Kidney (tissue), 14 donors: Measurements from ENCODE around the gene TCF7L1. TPM values are rescaled to one million over a fixed set of nuclear protein-coding genes. Genes with fewer than 3 reads are reported as not detected.

ENCODE experiments used
- DNase-seq, 5 donors: peaks; one replicate each; pipeline ENCODE4 v3.0.0-alpha.2; 2013 to 2020
- FAIRE-seq: peaks from 2 replicates; lab custom pipeline; 2012; peaks lifted over from hg19 to GRCh38; lab: Jason Lieb, UNC
- H3K27ac ChIP-seq, 2 donors: one replicate each; pipeline ENCODE4 v1.7.0; 2013; ENCODE audit warnings: low read depth in 2 of 2, low read length in 2 of 2, inconsistent platforms in 1 of 2
- H3K27me3 ChIP-seq: one replicate; pipeline ENCODE4 v1.7.1; 2013; ENCODE audit warnings: low read length, inconsistent platforms; ENCODE audit not compliant: control insufficient read depth, insufficient read depth
- H3K36me3 ChIP-seq, 3 donors: one replicate each; pipeline versions ENCODE4 v1.7.0 to v1.7.1; 2013; ENCODE audit warnings: low read length in 3 of 3, control low read depth in 1 of 3, inconsistent platforms in 1 of 3; ENCODE audit not compliant: insufficient read depth in 3 of 3, control insufficient read depth in 2 of 3
- H3K4me1 ChIP-seq, 3 donors: one replicate each; pipeline versions ENCODE4 v1.7.0 to v1.7.1; 2013; ENCODE audit warnings: low read length in 3 of 3, inconsistent platforms in 1 of 3, low read depth in 1 of 3; ENCODE audit not compliant: control insufficient read depth in 2 of 3, insufficient read depth in 2 of 3
- H3K4me3 ChIP-seq, 3 donors: one replicate each; pipeline versions ENCODE4 v1.7.0 to v1.8.1; 2013; ENCODE audit warnings: low read length in 3 of 3, control low read depth in 1 of 3, inconsistent platforms in 1 of 3
- H3K9ac ChIP-seq, 3 donors: one replicate each; pipeline versions ENCODE4 v1.7.0 to v1.7.1; 2013; ENCODE audit warnings: low read length in 3 of 3, control low read depth in 1 of 3, inconsistent platforms in 1 of 3
- H3K9me3 ChIP-seq, 3 donors: one replicate each; pipeline versions ENCODE4 v1.7.0 to v1.7.1; 2013; ENCODE audit warnings: low read length in 3 of 3, control low read depth in 1 of 3, inconsistent platforms in 1 of 3; ENCODE audit not compliant: control insufficient read depth in 2 of 3, insufficient read depth in 1 of 3
- intact Hi-C: fragments of 100-400 bp; cut with DNase I; formaldehyde crosslinking; loops from one replicate; pipeline ENCODE4 v1.11.1; 2022
- polyA plus RNA-seq: library from polyadenylated mRNA; stranded (reverse); fragments of 350-450 nt; fragmentation: Illumina TruSeq; extraction: RNeasy Lipid Tissue Mini Kit (QIAGEN cat#74804); gene quantifications from one replicate; pipeline ENCODE4 v1.2.3, GENCODE V29; 2014; ENCODE audit warnings: low read depth, low replicate concordance; ENCODE audit not compliant: insufficient read depth
- total RNA-seq: library from RNA; stranded (reverse); fragmentation: NEBNext Ultra II Directional; extraction: Animal tissue kit (Norgen Biotek cat#: 25700); gene quantifications from one replicate; pipeline ENCODE4 v1.2.1, GENCODE V29; 2021
- TF ChIP-seq, protein P1 (sequence below): IDR thresholded peaks from 3 replicates; pipeline ENCODE4 v1.5.1; 2012; ENCODE audit warnings: mild to moderate bottlenecking, moderate library complexity, borderline replicate concordance; ENCODE audit not compliant: insufficient read depth; ENCODE audit errors: extremely low read depth
- donor health status: control.
- donor health status: control.
- donor health status: control.
- donor health status: control.
- donor health status: control.
- donor health status: DM: yes; HTN: yes; CAD: no.
- donor health status: Normal renal cell carcinoma (clear cell type).

TCF7L1 gene
- total and polyA plus RNA-seq, 2 donors from 2014 or later = 10.2 to 12.5 TPM

DNA sequence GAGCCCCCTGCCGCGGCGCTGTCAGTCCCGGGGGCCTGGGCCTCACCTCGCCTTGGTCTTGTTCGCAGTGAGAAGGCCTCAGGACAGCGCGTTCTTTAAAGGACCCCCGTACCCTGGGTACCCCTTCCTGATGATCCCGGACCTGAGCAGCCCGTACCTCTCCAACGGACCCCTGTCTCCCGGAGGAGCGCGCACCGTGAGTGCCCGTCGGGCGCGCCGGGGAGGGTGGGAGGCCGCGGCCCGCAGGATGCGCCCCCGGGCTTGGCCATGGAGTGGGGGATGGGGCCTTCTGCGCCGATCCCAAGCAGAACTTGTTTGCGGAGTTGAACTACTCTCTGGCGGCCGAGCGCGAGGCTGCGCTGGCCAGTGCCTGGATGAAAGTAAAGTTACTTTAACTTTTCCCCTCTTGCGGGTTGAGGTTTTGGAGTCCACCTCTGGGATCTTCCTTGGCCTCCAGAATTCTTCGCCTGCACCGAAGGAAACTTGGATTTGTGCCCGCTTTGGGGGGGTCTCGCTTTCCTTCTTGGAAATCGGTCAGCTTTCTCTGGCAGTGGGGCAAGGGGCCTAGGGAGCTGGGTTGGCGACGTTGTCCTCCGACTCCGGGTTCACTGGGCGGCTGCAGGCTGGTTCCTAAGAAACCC, 1.2 kb downstream of the TCF7L1 start:
- FAIRE-seq = no peak
- DNase-seq = peak; percentile 70 to 85 (median 81)
- Histone ChIP-seq H3K4me1 (peaks cover 0 to 7% (median 7%) of the 10 kb centered on the region in 3 donors), H3K27me3 (no peaks in the 10 kb centered on the region), H3K9me3 (no peaks in the 10 kb centered on the region), H3K4me3 (peak overlapping the region; percentile 63 to 77 (median 73)), H3K9ac (peak overlapping the region in 2 of 3 donors; percentile 50 to 65), H3K36me3 (no peaks in the 10 kb centered on the region), H3K27ac (peak overlapping the region; percentile 72 to 77)
- intact Hi-C loops = loop anchor here (10.0 kb wide), 1 partner anchor 140 kb away; no protein-coding TSS in a partner anchor
- TF ChIP-seq, protein P1, sequence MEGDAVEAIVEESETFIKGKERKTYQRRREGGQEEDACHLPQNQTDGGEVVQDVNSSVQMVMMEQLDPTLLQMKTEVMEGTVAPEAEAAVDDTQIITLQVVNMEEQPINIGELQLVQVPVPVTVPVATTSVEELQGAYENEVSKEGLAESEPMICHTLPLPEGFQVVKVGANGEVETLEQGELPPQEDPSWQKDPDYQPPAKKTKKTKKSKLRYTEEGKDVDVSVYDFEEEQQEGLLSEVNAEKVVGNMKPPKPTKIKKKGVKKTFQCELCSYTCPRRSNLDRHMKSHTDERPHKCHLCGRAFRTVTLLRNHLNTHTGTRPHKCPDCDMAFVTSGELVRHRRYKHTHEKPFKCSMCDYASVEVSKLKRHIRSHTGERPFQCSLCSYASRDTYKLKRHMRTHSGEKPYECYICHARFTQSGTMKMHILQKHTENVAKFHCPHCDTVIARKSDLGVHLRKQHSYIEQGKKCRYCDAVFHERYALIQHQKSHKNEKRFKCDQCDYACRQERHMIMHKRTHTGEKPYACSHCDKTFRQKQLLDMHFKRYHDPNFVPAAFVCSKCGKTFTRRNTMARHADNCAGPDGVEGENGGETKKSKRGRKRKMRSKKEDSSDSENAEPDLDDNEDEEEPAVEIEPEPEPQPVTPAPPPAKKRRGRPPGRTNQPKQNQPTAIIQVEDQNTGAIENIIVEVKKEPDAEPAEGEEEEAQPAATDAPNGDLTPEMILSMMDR = no peak

DNA sequence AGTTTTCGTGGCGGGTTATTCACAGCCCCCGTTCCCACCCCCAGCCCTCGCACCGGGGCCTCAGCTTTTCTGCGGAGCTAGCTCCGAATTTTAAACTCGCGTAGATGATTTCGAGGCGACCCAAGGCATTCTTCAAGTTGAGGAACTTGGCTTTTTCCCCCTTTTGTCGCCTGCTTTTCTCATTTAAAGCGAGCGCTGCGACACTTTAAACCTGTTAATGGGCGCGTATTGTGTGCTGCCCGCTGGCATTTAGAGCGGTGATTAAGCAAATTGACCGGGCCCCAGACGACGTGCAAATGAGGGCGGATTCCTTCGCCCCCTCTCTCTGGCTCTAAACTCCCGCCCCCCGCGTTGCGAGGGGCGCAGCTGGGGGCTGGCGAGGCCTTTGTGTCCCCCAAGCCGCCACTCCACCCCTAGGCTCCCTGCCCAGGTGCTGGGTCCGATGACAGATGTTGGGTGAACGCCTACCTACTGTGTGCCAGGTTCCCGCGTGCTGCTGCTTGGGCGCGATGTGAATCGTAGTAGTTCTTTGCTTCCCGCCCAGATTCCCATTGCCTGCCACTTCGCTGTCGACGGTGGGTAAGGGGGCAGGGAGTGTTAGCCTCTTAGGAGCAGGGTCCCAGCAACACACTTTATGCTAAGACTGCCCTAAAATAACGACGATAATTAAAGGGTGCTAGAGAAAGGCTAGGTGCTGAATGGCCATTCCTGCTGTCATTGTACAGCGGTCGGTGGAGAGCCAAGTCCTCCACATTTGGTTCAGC, 1.9 kb downstream of the TCF7L1 start:
- FAIRE-seq (no peak), DNase-seq (peak in 3 of 5 donors; percentile 51 to 58 (median 56))
- H3K27me3 ChIP-seq = no peaks in the 10 kb centered on the region
- TF ChIP-seq, protein P1 = no peak
- no peaks in the 10 kb centered on the region for H3K9me3 ChIP-seq
- H3K4me1 ChIP-seq = peaks cover 0 to 7% (median 7%) of the 10 kb centered on the region in 3 donors
- peak overlapping the region in 1 of 3 donors; percentile 50 for H3K9ac ChIP-seq
- H3K27ac ChIP-seq = no peak overlapping the region
- peak overlapping the region; percentile 63 to 77 (median 73) for H3K4me3 ChIP-seq
- no peaks in the 10 kb centered on the region for H3K36me3 ChIP-seq
- intact Hi-C loops = loop anchor here (10.0 kb wide), 1 partner anchor 140 kb away; no protein-coding TSS in a partner anchor

- intact Hi-C loops = loop anchor here (10.0 kb wide), 1 partner anchor 139 kb away; no protein-coding TSS in a partner anchor
- H3K4me1 ChIP-seq = peaks cover 0 to 7% (median 7%) of the 10 kb centered on the region in 3 donors
Measured at GRCh38 chr2:85135660-85135914, 2.4 kb downstream of the TCF7L1 start.

More at GRCh38 chr2:85135660-85135914, 2.4 kb downstream of the TCF7L1 start:
- H3K36me3 ChIP-seq = no peaks in the 10 kb centered on the region
- H3K9me3 ChIP-seq = no peaks in the 10 kb centered on the region
- H3K4me3 ChIP-seq = no peak overlapping the region
- no peak overlapping the region for H3K27ac ChIP-seq
- DNase-seq (no peak), FAIRE-seq (no peak)
- H3K9ac ChIP-seq = no peak overlapping the region
- TF ChIP-seq, protein P1 = no peak
- no peaks in the 10 kb centered on the region for H3K27me3 ChIP-seq
